HG03342 (cell line): ENCODE data around the gene SORL1-AS1.

ENCODE experiments used
- ATAC-seq: cut with Tn5 transposase; IDR thresholded peaks from one replicate; pipeline ENCODE4 v1.9.1; 2021; ENCODE audit warnings: mild to moderate bottlenecking, moderate library complexity; ENCODE audit not compliant: unreplicated experiment

Gene SORL1-AS1

DNA sequence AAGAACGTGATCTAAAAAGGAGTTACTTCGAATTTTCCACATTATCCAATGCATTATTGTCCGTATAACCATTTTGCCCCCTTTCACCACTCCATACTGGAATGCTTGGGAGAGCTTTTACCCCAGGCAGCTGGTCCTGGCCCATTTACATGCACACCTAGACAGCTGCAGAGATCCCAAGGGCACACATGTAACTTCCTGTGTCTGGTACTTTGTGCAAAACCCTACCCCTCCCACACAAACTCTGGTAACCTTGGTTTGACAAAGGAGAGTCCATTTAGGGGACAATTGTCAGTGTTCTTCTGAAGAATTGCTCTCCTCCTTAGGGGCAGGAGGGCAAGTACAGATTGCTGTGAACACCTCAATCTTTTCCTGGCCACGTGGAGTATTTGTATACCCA lies 58.0 kb downstream of the SORL1-AS1 start:
- ATAC-seq = no peak

DNA sequence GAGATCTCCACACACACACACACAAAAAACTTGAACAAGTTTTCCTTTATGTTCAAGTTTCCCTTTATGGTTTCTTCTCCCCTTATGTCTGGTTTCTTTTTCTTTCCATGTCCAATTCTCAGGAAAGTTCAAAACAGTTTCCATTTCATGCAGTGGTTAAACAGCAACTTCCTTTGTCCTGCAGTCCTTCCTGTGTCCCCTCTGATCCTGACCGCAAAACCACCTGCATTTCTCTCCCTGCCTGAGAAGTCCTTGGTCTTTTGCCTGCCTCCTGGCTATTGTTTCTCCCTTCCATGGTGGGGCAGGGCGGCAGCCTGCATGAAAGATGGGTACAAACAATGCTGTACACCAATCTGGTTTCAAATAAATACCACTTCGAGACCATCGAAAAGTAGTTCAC lies 58.9 kb downstream of the SORL1-AS1 start:
- no peak for ATAC-seq

DNA sequence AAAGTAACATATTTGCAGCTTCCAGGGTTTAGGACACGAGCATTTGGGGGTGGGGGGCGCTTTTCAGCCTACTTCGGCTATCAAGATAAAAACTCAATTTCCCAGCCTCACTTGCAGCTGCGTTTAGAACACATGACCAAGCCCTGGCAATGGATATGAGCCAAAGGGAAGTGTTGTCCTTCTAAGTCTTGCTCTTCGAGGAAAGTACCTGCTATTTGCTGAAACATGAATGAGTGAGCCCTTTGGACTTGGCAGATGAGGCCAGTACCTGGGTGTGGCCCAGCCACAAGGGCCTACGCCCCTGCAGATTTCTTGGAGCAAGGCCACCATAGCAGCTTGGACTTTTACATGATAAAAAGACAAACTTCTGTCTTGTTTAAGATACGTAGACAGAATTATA lies 60.9 kb downstream of the SORL1-AS1 start:
- no peak for ATAC-seq

DNA sequence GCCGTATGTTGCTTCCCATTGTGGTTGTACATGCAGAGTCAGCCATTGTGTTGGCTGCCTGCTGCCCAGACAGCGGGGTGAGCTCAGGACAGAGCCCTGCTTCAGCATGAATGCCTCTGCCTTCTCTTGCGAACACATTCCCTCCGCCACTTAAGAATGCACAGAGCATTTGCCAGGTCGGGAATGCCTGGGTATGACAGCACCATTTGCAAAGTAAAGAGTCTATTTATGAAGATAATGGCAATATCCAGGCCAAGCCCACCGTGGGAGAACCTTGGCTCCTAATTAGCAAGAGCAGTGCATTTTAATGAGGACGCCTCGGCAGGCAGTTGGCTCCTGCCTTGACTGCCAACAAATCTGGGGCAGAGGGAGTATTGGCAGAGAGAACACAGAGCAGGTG lies 63.1 kb downstream of the SORL1-AS1 start:
- no peak for ATAC-seq
